ENCODE measurements around the gene RBCK1.

The RBCK1 gene

GRCh38 chr20:400128-400453 lies 8.0 kb upstream of the RBCK1 start:
- no peak for DNase-seq

- peak; percentile 94 to 98 for DNase-seq
These were observed 7.4 kb upstream of the RBCK1 start for GRCh38 chr20:400454-401275.

GRCh38 chr20:401682-402495 lies 6.2 kb upstream of the RBCK1 start:
- no peak for DNase-seq

GRCh38 chr20:402496-402885 lies 5.6 kb upstream of the RBCK1 start:
- DNase-seq: no peak

DNA sequence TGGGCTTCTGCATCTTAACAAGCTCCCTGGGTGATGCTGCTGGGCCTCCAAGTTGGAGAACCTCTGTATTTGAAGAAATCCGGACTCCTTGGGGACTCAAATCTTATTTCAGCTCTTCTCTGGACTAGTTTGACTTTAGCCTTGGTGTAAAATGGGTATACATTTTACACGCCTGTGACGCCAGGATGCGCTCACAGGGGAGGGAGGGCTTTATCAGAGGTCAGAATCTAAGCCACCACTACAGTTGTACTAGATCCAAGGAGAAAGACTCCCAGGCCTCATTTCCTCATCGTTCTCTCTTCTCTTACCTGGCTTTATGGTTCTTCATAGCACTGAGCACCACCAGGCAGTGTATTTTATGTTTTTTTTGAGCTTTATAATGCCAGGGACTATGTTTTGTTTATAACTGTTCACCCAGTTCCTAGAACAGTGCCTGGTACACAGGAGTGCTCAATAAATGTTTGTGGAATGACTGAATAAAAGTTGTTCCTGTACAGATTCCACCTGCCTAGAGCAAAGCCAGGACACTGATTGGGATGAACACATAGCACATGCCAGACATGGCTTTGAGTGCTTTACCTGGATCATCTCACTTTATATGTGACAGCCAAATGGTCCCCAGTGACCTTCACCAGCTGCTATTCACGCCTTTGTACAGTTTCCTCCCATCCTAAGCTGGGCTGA lies 5.1 kb upstream of the RBCK1 start:
- no peak for DNase-seq

- DNase-seq: no peak
These were observed 4.5 kb upstream of the RBCK1 start for GRCh38 chr20:403582-403957.

DNA sequence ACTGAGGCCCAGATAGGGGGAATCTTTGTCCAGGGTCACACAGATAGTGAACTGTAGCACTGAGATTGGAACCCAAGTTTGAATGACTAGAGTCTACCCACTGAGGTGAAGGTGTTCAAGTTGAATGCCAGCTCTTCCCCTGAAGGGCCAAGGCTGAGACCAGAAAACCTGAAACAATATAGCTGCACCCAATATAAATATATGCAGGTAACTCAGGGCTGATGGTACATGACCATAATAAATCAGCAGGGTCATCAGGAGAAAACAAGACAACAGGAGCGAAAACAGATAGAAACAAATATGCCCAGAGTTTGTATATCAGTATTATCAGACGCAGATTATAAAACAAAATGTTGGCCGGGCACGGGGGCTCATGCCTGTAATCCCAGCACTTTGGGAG lies 4.0 kb upstream of the RBCK1 start:
- no peak for DNase-seq

DNA sequence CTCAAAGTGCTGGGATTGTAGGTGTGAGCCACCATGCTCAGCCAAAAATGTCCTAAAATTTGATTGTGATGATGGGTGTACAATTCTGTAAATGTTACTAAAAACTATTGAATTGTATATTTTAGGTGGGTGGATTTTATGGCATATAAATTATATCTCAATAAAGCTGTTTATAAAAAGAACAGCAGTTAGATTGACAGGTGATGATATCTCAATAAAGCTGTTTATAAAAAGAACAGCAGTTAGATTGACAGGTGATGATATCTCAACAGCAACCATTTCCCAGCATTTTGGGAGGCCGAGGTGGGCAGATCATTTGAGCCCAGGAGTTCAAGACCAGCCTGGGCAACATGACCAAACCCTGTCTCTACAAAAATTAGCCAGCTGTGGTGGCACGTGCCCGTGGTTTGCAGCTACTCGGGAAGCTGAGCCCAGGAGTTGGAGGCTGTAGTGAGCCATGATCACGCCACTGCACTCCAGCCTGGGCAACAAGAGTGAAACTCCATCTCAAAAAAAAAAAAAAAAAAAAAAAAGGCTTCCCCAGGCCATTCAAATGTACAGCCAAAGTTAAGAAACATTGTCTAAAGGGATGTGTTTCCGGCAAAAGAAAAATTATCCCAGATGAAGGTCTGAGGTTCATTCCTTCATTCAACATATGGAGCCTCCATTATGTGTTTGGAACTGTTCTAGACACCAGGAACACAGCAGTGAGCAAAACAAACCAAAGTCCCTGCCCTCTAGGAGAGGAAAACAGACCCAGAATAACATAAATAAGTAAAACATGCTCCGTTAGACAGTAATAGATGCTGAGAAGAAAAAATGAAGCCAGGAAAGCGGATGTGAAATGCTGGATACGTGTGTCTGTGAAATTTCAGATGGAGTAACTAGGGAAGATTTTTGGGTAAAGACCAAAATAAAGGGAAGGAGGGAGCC lies 1.6 kb upstream of the RBCK1 start:
- DNase-seq: no peak

DNA sequence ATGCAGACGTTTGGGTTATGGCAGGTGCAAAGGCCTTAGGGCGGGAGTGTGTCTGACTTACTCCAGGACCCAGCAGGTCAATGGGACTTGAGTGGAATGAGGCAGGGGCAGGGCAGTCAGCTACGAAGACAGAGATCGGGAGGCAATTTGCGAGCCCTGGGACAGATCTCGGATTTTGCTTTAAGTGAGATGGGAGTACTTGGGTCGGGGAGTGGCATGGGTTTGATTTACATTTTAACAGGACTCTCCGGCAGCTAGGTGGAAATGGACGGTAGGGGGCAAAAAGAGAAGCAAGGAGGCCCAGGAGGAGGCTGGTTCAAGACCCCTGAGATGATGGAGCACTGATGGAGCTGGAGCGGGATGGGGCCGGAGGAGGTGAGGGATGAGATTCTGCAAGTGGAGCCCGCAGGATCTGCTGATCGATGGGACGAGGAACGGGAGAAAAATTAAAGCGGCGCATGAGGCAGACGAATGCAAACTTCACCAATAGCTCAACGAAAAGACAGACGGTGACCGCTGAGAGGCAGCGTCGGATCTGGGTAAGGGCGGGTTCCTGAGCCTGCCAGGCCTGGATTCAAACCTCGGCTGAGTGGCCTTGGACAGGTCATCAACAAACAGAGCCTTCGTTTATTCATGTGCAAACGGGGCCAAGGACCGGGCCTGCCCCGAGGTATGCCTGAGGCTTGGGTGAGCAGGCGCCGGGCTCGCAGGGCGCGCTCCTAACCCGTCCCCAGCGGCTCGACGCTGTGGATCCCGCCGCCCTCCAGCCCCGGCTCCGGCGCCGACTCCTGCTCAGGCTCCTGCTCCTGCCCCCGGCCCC lies 756 bp upstream of the RBCK1 start:
- DNase-seq: peak; percentile 80 to 86

GRCh38 chr20:408843-409696 lies 971 bp downstream of the RBCK1 start:
- DNase-seq: no peak

DNA sequence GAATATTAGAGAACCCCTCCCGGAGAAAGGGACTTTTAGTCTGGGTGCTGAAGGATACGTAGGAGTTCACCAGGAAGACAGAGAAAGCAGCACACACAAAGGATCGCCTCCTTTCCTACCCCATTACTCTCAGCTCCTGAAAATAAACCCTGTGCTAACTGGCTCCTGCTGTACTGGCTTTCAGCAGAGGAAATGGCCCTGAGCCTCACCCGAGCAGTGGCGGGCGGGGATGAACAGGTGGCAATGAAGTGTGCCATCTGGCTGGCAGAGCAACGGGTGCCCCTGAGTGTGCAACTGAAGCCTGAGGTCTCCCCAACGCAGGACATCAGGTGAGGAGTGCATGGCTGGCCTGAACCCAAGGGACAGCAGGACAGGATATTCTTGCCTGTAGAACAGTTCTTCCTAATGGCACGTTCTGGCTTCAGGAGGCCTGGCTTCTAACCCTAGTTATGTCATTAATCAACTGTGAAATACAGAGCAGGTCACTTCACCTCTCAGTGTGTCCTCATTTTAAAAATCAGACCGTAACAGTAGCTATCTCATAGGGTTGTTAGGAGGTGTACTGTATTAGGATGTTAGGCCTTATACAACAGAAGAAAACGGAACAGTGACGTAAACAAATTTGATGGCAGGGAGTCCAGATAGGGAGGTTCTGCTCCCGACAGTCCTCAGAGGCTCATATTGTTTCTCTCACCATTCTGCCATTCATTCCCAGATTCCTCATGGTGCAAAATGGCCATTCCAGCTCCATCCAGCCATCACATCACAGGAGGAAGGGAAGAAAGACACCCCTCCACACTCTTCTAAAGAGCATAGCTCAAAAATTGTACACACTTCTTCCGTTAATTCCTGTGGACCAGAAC lies 1.8 kb downstream of the RBCK1 start:
- peak; percentile 89 to 96 for DNase-seq

GRCh38 chr20:412081-412480 lies 4.0 kb downstream of the RBCK1 start:
- DNase-seq: no peak

GRCh38 chr20:414161-414560 lies 6.1 kb downstream of the RBCK1 start:
- no peak for DNase-seq

GRCh38 chr20:415820-416322 lies 7.8 kb downstream of the RBCK1 start:
- no peak for DNase-seq

- DNase-seq: peak in 1 of 2 experiments; percentile 62
These were observed 9.1 kb downstream of the RBCK1 start for GRCh38 chr20:416950-417800.

- no peak for DNase-seq
These were observed 9.8 kb downstream of the RBCK1 start for GRCh38 chr20:417801-418342.

DNA sequence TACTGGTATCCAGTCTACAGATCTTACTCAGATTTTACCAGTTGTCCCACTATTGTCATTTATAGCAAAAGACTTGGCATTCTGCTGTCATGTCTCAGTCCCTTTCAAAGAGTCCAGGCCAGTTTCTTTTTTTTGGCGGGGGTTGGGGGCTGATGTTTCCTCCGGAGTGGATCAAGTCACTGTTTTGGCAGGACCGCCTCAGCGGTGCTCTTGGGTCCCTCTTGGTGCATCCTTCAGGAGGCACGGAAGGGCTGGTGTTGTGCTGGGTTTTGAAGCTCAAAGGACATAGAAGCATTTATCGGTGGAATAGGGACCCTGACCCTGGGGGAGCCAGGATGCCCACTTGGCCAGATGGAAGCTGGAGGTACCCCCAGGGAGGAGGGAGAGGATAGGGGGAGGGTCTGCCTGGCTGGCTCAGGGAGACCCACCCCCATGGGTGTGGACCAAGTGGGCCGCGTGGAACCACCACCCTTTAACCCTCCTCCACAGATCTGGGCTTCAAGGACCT lies 10.8 kb downstream of the RBCK1 start:
- DNase-seq: no peak

DNA sequence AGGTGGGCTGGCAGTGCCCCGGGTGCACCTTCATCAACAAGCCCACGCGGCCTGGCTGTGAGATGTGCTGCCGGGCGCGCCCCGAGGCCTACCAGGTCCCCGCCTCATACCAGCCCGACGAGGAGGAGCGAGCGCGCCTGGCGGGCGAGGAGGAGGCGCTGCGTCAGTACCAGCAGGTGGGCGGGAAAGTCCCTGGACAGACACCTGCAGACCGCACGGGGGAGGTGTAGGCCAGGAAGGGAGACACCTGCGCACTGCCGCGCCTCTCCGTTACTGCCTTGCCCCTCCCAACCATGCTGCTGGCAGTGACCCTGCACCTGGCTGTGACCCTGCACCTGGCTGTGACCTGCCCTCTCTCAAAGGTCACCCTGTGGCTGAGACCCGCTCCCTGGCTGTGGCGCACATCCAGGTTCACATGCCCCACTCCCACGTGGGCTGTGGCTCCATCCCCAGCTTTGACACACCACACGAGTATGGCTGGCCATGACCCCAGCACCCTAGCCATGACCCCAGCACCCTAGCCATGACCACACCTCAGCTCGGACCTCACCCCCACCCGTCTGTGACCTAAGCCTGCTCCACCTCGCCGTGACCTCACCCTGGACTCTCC lies 11.6 kb downstream of the RBCK1 start:
- DNase-seq: no peak

Measured in NCI-H524 (cell line).